Neural cell (in vitro differentiated cells): ENCODE data around the gene ERBB2. TPM values are rescaled to one million over a fixed set of nuclear protein-coding genes. Genes with fewer than 3 reads are reported as not detected.

Source experiments
- H2AFZ ChIP-seq: fragments of 200-600, 300-800 bp; sonication (generic), shearing (Covaris generic); 2 replicates; pipeline ENCODE4 v1.6.0; 2014; ENCODE audit warnings: low read depth, mild to moderate bottlenecking, antibody characterized with exemption, low read length, moderate library complexity
- H3F3A ChIP-seq: fragments of 200-600 bp; shearing (Covaris generic); 2 replicates; pipeline ENCODE4 v1.6.1; 2016; ENCODE audit warnings: mild to moderate bottlenecking, moderate library complexity, mixed read lengths, antibody characterized with exemption, low read length; ENCODE audit not compliant: insufficient read depth, poor library complexity, severe bottlenecking
- H3K27ac ChIP-seq: fragments of 200-600, 300-800 bp; sonication (generic), shearing (Covaris generic); 2 replicates; pipeline ENCODE4 v1.5.1; 2014; ENCODE audit warnings: mild to moderate bottlenecking, low read length, moderate library complexity
- H3K27me3 ChIP-seq: fragments of 300-800, 200-600 bp; sonication (generic), shearing (Covaris generic); 2 replicates; pipeline ENCODE4 v1.6.0; 2014; ENCODE audit warnings: mild to moderate bottlenecking, low read depth, low read length, moderate library complexity; ENCODE audit not compliant: insufficient read depth
- H3K36me3 ChIP-seq: fragments of 300-800, 200-600 bp; sonication (generic), shearing (Covaris generic); 2 replicates; pipeline ENCODE4 v1.5.1; 2014; ENCODE audit warnings: mild to moderate bottlenecking, antibody characterized with exemption, low read length, moderate library complexity; ENCODE audit not compliant: insufficient read depth
- H3K4me2 ChIP-seq: fragments of 300-800, 200-600 bp; sonication (generic), shearing (Covaris generic); 2 replicates; pipeline ENCODE4 v1.6.0; 2014; ENCODE audit warnings: mild to moderate bottlenecking, low read length
- H3K4me3 ChIP-seq: fragments of 300-800, 200-600 bp; sonication (generic), shearing (Covaris generic); 2 replicates; pipeline ENCODE4 v1.5.1; 2014; ENCODE audit warnings: mild to moderate bottlenecking, low read length, moderate library complexity
- H3K79me2 ChIP-seq: fragments of 200-600 bp; shearing (Covaris generic); replicated peaks from 2 replicates; pipeline ENCODE4 v1.6.0; 2014; ENCODE audit warnings: mild to moderate bottlenecking, low read length, moderate library complexity; ENCODE audit not compliant: insufficient read depth
- H3K9ac ChIP-seq: fragments of 300-800, 200-600 bp; sonication (generic), shearing (Covaris generic); 2 replicates; pipeline ENCODE4 v1.6.1; 2016; ENCODE audit warnings: mild to moderate bottlenecking, low read length, mixed read lengths
- H3K9me2 ChIP-seq: fragments of 200-600 bp; shearing (Covaris generic); 2 replicates; pipeline ENCODE4 v1.6.1; 2016; ENCODE audit warnings: mild to moderate bottlenecking, low read length, mixed read lengths; ENCODE audit not compliant: insufficient read depth
- H3K9me3 ChIP-seq: fragments of 200-600, 300-800 bp; sonication (generic), shearing (Covaris generic); 2 replicates; pipeline ENCODE4 v1.6.1; 2016; ENCODE audit warnings: mild to moderate bottlenecking, mixed run types, low read length, moderate library complexity, mixed read lengths
- H4K20me1 ChIP-seq: fragments of 200-600 bp; shearing (Covaris generic); 2 replicates; pipeline ENCODE4 v1.6.1; 2016; ENCODE audit warnings: mild to moderate bottlenecking, mixed run types; ENCODE audit not compliant: insufficient read depth
- CTCF ChIP-seq: fragments of 450-650 bp; IDR thresholded peaks from 2 replicates; pipeline ENCODE4 v1.5.1; 2014; ENCODE audit warnings: antibody characterized with exemption, mild to moderate bottlenecking, moderate library complexity; ENCODE audit not compliant: poor library complexity, severe bottlenecking
- EP300 ChIP-seq: fragments of 450-650 bp; conservative IDR thresholded peaks from 2 replicates; pipeline ENCODE4 v1.6.1; 2014; ENCODE audit warnings: antibody characterized with exemption, mild to moderate bottlenecking, moderate library complexity; ENCODE audit not compliant: poor library complexity, severe bottlenecking
- EZH2 ChIP-seq: fragments of 200-600, 300-800 bp; shearing (Covaris generic), sonication (generic); IDR thresholded peaks from 2 replicates; pipeline ENCODE4 v1.6.1; 2014; ENCODE audit warnings: antibody characterized with exemption, low read length, borderline replicate concordance, mild to moderate bottlenecking; ENCODE audit not compliant: insufficient read depth, poor library complexity, severe bottlenecking
- MXI1 ChIP-seq: fragments of 450-650 bp; conservative IDR thresholded peaks from 2 replicates; pipeline ENCODE4 v1.6.1; 2014; ENCODE audit warnings: antibody characterized with exemption, mild to moderate bottlenecking; ENCODE audit not compliant: poor library complexity, severe bottlenecking
- POLR2AphosphoS5 ChIP-seq: IDR thresholded peaks from 2 replicates; pipeline ENCODE4 v1.6.1; 2012
- RAD21 ChIP-seq: fragments of 450-650 bp; conservative IDR thresholded peaks from 2 replicates; pipeline ENCODE4 v1.6.1; 2014; ENCODE audit warnings: antibody characterized with exemption, mild to moderate bottlenecking, moderate library complexity
- REST ChIP-seq: IDR thresholded peaks from 2 replicates; pipeline ENCODE4 v1.6.1; 2012; ENCODE audit warnings: borderline replicate concordance
- SMC3 ChIP-seq: fragments of 450-650 bp; conservative IDR thresholded peaks from 2 replicates; pipeline ENCODE4 v1.6.1; 2014; ENCODE audit warnings: antibody characterized with exemption, mild to moderate bottlenecking, moderate library complexity; ENCODE audit not compliant: poor library complexity
- TAF1 ChIP-seq: IDR thresholded peaks from 2 replicates; pipeline ENCODE4 v1.6.1; 2012; ENCODE audit warnings: low read depth
- polyA plus RNA-seq: library from polyadenylated mRNA; depleted of rRNA; stranded (reverse); fragments of >200 nt; gene quantifications from 2 replicates; pipeline ENCODE4 v1.2.3, GENCODE V29; 2014

The ERBB2 gene
- polyA plus RNA-seq, 1 donor from 2014 or later: 16.0 TPM

- Histone ChIP-seq H3K4me2 (no peak overlapping the region), H2AFZ (no peak overlapping the region), H3F3A (no peaks in the 10 kb centered on the region), H3K9me3 (no peaks in the 10 kb centered on the region), H3K27ac (no peak overlapping the region), H4K20me1 (no peaks in the 10 kb centered on the region), H3K27me3 (peaks cover 38% of the 10 kb centered on the region), H3K9ac (no peak overlapping the region), H3K9me2 (no peaks in the 10 kb centered on the region), H3K36me3 (no peaks in the 10 kb centered on the region), H3K79me2 (no peaks in the 10 kb centered on the region), H3K4me3 (no peak overlapping the region)
- TF ChIP-seq POLR2AphosphoS5 (no peak), SMC3 (no peak), TAF1 (no peak), REST (no peak), CTCF (no peak), RAD21 (no peak), EP300 (no peak), MXI1 (no peak), EZH2 (no peak)
These were observed 42.4 kb downstream of the ERBB2 start for GRCh38 chr17:39742126-39742855.

GRCh38 chr17:39742856-39743436 lies 43.1 kb downstream of the ERBB2 start:
- H3F3A ChIP-seq: no peaks in the 10 kb centered on the region
- no peaks in the 10 kb centered on the region for H3K9me2 ChIP-seq
- H3K36me3 ChIP-seq: no peaks in the 10 kb centered on the region
- no peaks in the 10 kb centered on the region for H4K20me1 ChIP-seq
- H3K79me2 ChIP-seq: no peaks in the 10 kb centered on the region
- H3K4me2 ChIP-seq: no peak overlapping the region
- H3K27me3 ChIP-seq: peaks cover 32% of the 10 kb centered on the region
- H3K9me3 ChIP-seq: no peaks in the 10 kb centered on the region
- no peak overlapping the region for H3K4me3 ChIP-seq
- no peak overlapping the region for H3K9ac ChIP-seq
- H3K27ac ChIP-seq: no peak overlapping the region
- no peak overlapping the region for H2AFZ ChIP-seq
- TF ChIP-seq CTCF: no peak
- no peak for TF ChIP-seq EP300
- TF ChIP-seq RAD21: no peak
- no peak for TF ChIP-seq SMC3
- no peak for TF ChIP-seq EZH2
- no peak for TF ChIP-seq TAF1
- TF ChIP-seq POLR2AphosphoS5: no peak
- TF ChIP-seq REST: no peak
- no peak for TF ChIP-seq MXI1
